Measurements from ENCODE around the gene SPDYE2.
"Not testable (repeated sequence)": the region's sequence is repeated elsewhere in the genome, so short reads cannot be mapped to it uniquely, and the experiment has no call there.

Gene SPDYE2

DNA sequence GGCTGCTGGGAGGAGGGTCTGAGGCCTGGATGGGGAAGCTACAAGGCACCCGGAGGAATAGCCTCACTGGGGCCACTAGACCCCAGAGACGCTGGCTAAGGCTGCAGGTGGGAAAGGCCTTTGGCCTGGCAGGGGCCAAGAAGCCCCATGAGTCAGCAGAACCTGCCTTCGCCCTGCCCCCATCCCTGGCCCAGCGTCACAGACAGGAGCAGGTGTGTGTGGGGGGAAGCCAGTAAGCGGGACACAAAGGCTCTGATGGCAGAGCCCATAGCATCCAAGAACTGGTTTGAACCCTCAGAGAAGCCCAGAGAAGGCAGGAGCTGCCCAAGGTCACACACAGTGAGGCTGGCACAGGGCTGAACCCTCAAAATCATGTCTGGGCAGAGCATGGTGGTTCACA is 55.8 kb downstream of the SPDYE2 start:
- not testable (repeated sequence) for DNase-seq

DNA sequence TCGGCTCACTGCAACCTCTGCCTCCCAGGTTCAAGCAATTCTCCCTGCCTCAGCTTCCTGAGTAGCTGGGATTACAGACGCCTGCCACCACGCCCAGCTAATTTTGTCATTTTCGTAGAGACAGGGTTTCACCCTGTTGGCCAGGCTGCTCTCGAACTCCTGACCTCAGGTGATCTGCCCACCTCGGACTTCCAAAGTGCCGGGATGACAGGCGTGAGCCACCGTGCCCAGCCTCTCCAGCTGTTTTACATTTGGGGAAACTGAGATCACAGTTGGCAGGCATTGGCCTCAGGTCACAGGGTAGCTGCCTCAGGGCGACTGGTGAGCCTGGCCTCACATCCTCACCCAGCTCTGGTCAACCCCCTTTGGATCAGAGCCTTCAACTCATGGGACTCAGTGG is 58.7 kb downstream of the SPDYE2 start:
- DNase-seq = not testable (repeated sequence)

DNA sequence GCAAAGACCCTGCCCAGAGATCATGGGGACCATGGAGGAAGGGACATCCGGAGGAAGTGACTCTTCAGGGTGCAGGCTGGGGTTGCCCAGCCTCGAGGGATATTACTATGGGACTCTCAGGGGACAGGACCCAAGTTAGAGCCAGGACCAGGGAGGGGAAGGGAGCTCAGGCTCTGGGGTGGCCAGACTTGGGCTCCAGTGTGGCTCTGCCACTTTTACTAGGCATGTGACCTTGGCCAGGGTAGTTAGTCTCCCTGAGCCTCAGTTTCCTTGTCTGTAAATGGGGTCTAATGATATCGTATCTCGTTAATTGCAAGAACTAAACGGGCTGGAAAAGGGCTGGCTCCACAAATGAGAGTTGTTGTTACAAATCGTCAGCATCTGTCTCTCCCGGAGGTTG is 59.4 kb downstream of the SPDYE2 start:
- not testable (repeated sequence) for DNase-seq

DNA sequence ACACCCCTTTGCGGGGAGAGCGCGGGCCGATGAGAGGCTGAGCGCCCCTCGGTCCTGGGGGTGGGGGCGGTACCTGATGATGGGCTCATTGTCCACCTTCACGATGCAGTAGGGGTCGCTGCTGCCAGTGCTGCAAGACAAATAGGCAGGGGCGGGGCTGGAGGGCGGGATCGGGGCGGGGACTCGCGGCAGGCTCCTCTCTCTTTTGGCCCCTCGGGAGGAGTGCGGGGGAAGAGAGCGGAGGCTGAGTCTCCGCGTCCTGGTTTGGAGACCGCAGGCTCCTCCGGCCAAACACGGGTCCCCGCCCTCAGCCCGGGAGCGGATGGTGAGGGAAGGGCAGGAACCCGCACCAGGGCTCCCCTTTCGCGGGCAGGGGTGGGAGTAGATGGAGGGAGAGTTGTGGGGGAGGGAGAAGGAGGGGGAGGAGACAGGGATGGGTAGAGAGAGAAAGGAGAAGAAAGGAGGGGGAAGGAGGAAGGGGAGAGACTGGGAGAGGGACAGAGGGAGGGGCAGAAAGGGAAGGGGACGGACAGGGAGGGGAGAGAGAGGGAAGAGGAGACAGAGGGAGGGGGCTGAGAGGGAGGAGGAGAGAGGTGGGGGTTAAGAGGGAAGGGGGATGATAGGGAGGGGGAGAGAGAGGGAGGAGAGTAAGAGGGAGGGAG is 60.1 kb downstream of the SPDYE2 start:
- DNase-seq = not testable (repeated sequence)

DNA sequence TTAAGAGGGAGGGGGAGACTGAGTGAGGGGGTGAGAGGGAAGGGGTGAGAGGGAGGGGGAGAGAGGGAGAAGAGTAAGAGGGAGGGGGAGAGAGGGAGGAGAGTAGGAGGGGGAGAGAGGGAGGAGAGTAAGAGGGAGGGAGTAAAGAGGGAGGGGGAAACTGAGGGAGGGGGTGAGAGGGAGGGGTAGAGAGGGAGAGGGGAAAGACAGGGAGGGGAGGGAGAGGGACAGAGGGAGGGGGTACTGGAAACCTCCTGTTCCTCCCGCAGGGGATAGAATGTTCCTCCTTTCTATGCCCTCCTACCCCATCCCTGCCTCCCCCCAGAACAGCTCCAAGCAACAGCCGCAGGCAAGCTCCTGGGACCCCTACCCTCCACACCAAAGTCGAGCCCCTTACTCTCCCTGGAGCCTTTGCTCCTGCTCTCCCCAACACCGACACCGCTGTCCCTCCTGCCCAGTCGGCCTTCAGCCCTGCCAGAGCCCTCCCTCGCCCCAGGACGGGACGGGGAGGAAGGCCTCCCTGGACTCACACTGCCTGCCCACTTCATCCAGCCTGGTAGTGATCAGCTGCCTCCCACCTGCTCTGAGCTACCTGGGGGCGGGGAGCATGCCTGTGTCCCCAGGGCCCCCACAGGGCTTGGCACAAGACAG is 60.8 kb downstream of the SPDYE2 start:
- not testable (repeated sequence) for DNase-seq

Data from CD4-positive, alpha-beta T cell treated with Interleukin-10 for 1 hour (primary cell).